Fibroblast of skin of left quadriceps (primary cell): ENCODE data around the gene NDUFS2.

Experiments
- DNase-seq, 2 experiments: peaks; one replicate each; pipeline ENCODE4 v3.0.0-alpha.2; 2013; ENCODE audit warnings: low read depth in 2 of 2

The NDUFS2 gene

GRCh38 chr1:161195171-161195570 is 7.0 kb upstream of the NDUFS2 start:
- DNase-seq, result no peak

- no peak for DNase-seq
Observed at GRCh38 chr1:161196111-161196510, 6.1 kb upstream of the NDUFS2 start.

GRCh38 chr1:161196521-161197451 is 5.4 kb upstream of the NDUFS2 start:
- peak; percentile 85 to 87 for DNase-seq

GRCh38 chr1:161197560-161198193 is 4.5 kb upstream of the NDUFS2 start:
- DNase-seq, result no peak

GRCh38 chr1:161198194-161198896 is 3.8 kb upstream of the NDUFS2 start:
- no peak for DNase-seq

GRCh38 chr1:161198897-161199431 is 3.2 kb upstream of the NDUFS2 start, which contains the start of gene ADAMTS4:
ADAMTS4 (minus strand) TSS chr1:161199054; CDS start chr1:161198627, 427 bp downstream.
- DNase-seq, result peak; percentile 90 to 91

- DNase-seq, result no peak
Observed at GRCh38 chr1:161199506-161200139, 2.5 kb upstream of the NDUFS2 start.

- DNase-seq, result no peak
Observed at GRCh38 chr1:161200421-161200991, 1.7 kb upstream of the NDUFS2 start.

- DNase-seq, result no peak
Observed at GRCh38 chr1:161200992-161201835, 953 bp upstream of the NDUFS2 start.

- DNase-seq, result no peak
Observed at GRCh38 chr1:161206411-161207140, 4.4 kb downstream of the NDUFS2 start.

GRCh38 chr1:161207173-161207572 is 5.0 kb downstream of the NDUFS2 start:
- no peak for DNase-seq

- no peak for DNase-seq
Observed at GRCh38 chr1:161209790-161210409, 7.7 kb downstream of the NDUFS2 start.

- no peak for DNase-seq
Observed at GRCh38 chr1:161214369-161214768, 12.2 kb downstream of the NDUFS2 start.

GRCh38 chr1:161215076-161215475 is 12.9 kb downstream of the NDUFS2 start, which contains the start of gene FCER1G:
FCER1G (plus strand) TSS chr1:161215295; CDS start chr1:161215322, 27 bp downstream.
- no peak for DNase-seq

GRCh38 chr1:161216945-161217712 is 15.0 kb downstream of the NDUFS2 start:
- no peak for DNase-seq

GRCh38 chr1:161217831-161218230 is 15.7 kb downstream of the NDUFS2 start:
- no peak for DNase-seq

GRCh38 chr1:161218301-161219077 is 16.3 kb downstream of the NDUFS2 start:
- DNase-seq, result no peak
